Peyer's patch (tissue), 4 donors: Measurements from ENCODE around the gene CHMP2B.

Experiments
- CTCF ChIP-seq, 6 experiments: fragments of 450-650 bp in 4 of 6; fragments of 200-600 bp in 2 of 6; sonication (generic) in 1 of 6; IDR thresholded peaks; one replicate each; pipeline ENCODE4 v1.5.1; 2017 to 2019; ENCODE audit warnings: antibody characterized with exemption in 6 of 6, mild to moderate bottlenecking in 3 of 6, moderate library complexity in 1 of 6
- POLR2A ChIP-seq, 2 donors: fragments of 450-650 bp; IDR thresholded peaks; one replicate each; pipeline ENCODE4 v1.5.1; 2017; ENCODE audit warnings: antibody characterized with exemption in 2 of 2, mild to moderate bottlenecking in 2 of 2, moderate library complexity in 2 of 2

- TF ChIP-seq CTCF (IDR thresholded peaks at IDR 0.05) (no peak), POLR2A (IDR thresholded peaks at IDR 0.05) (no peak)
Observed at GRCh38 chr3:87201727-87202126, 25.4 kb upstream of the CHMP2B start.
